Lung (tissue), 12 donors: ENCODE data around the gene UST. TPM values are rescaled to one million over a fixed set of nuclear protein-coding genes. Genes with fewer than 3 reads are reported as not detected.

ENCODE experiments used
- ATAC-seq: fragments of 200-7000 bp; cut with Tn5 transposase; one replicate; pipeline ENCODE4 v1.9.1; 2020; ENCODE audit warnings: moderate number of reproducible peaks; ENCODE audit not compliant: insufficient read depth, low FRiP score
- DNase-seq, 3 donors: peaks; one replicate each; pipeline ENCODE4 v3.0.0-alpha.2; 2013 to 2017
- H3K27ac ChIP-seq, 2 donors: one replicate each; pipeline ENCODE4 v1.5.1; 2013; ENCODE audit warnings: mild to moderate bottlenecking in 2 of 2, moderate library complexity in 2 of 2, control low read depth in 1 of 2, inconsistent platforms in 1 of 2, low read depth in 1 of 2, low read length in 1 of 2
- H3K27me3 ChIP-seq, 3 donors: one replicate each; pipeline ENCODE4 v1.5.1; 2013; ENCODE audit warnings: low read length in 2 of 3; ENCODE audit not compliant: control insufficient read depth in 3 of 3, insufficient read depth in 3 of 3
- H3K36me3 ChIP-seq, 4 donors: one replicate each; pipeline ENCODE4 v1.5.1; 2013; ENCODE audit warnings: low read length in 4 of 4, mild to moderate bottlenecking in 1 of 4, moderate library complexity in 1 of 4; ENCODE audit not compliant: control insufficient read depth in 4 of 4, insufficient read depth in 4 of 4
- H3K4me1 ChIP-seq, 5 donors: one replicate each; pipeline ENCODE4 v1.5.1; 2013; ENCODE audit warnings: low read length in 5 of 5, mild to moderate bottlenecking in 2 of 5, moderate library complexity in 1 of 5; ENCODE audit not compliant: control insufficient read depth in 5 of 5, insufficient read depth in 5 of 5
- H3K4me3 ChIP-seq: one replicate; pipeline ENCODE4 v1.5.1; 2013; ENCODE audit warnings: mild to moderate bottlenecking, control low read depth, moderate library complexity
- H3K9ac ChIP-seq, 2 donors: one replicate each; pipeline ENCODE4 v1.5.1; 2013; ENCODE audit warnings: low read length in 2 of 2, control low read depth in 1 of 2; ENCODE audit not compliant: insufficient read depth in 1 of 2
- H3K9me3 ChIP-seq, 4 donors: one replicate each; pipeline ENCODE4 v1.5.1; 2013; ENCODE audit warnings: low read length in 3 of 4, mild to moderate bottlenecking in 1 of 4, moderate library complexity in 1 of 4; ENCODE audit not compliant: control insufficient read depth in 4 of 4, insufficient read depth in 3 of 4
- whole genome bisulfite sequencing, 2 donors: extraction: QIAGEN DNeasy Blood & Tissue Kit; methylation state at CpG; one replicate each; pipeline ENCODE4 v1.1.7; 2013; 5-methylcytosine and 5-hydroxymethylcytosine counted together
- polyA plus RNA-seq, 2 donors: library from polyadenylated mRNA; stranded (reverse); fragments of 200-250 nt; gene quantifications; one replicate each; pipeline ENCODE4 v1.2.1, GENCODE V29; 2013
- total RNA-seq, 2 donors: library from RNA; depleted of rRNA in 1 of 2; stranded (reverse); fragments of >200 nt in 1 of 2; gene quantifications; one replicate each; pipeline ENCODE4 v1.2.1, GENCODE V29; 2014 to 2021
- TF ChIP-seq, protein P1 (sequence below): IDR thresholded peaks from 2 replicates; pipeline ENCODE4 v1.5.1; 2012; ENCODE audit warnings: mild to moderate bottlenecking; ENCODE audit errors: control extremely low read depth, extremely low read depth
- donor health status: control.
- donor health status: control.
- donor health status: Bipolar disorder and iron deficiency.
- donor health status: healthy.
- donor health status: DM: yes; HTN: yes; CAD: no.

Gene UST
- total and polyA plus RNA-seq, 4 donors: 4.5 to 24.0 (median 7.1) TPM

DNA sequence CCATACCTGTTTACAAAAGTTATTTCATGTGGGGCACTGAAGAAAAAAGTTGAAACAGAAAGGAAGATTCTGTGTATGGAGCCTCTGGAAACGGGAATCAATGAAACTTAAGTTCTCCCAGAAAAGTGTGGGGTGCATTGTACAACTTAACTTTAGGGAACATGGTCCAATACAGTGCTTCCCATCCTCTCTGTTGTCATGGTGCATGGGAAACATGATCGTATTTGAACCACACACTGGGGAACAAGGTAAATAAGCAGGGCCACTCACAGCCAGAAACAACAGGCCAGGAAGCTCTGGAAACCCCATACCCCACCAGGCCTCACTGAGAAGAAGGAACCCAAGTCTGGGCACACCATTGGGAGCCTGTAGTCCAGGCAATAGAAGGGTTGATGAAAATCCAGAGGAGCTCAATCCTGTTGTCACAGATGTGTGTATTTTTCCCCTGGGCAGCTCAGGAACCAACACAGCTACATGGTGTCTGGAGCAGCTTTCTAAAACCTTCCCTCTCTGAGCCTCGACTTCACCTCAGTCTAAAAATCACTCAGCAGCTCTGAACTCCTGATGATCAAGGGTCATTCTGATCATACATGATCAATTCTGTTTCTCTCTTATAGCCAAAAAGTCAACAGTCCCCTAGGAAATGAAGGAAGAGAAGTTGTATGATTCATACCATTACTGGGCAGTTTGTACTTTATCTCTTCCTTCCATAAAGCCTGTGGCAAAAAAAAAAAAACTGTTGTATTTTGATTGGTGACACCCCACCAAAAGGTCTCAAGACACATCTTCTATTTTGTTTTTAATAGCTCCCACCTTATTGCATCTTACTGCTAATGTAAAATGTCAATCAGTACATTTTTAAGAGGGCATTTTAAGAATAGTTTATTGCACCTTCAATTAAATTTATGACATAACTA, 372.2 kb downstream of the UST start:
- no peak for DNase-seq
- WGBS, 2 donors: 70 to 80% methylated on average over 3 of the region's 3 CpGs
- no peaks in the 10 kb centered on the region for H3K4me1 ChIP-seq
- no peak overlapping the region for H3K4me3 ChIP-seq
- no peak overlapping the region for H3K27ac ChIP-seq
- no peaks in the 10 kb centered on the region for H3K27me3 ChIP-seq
- TF ChIP-seq, protein P1, sequence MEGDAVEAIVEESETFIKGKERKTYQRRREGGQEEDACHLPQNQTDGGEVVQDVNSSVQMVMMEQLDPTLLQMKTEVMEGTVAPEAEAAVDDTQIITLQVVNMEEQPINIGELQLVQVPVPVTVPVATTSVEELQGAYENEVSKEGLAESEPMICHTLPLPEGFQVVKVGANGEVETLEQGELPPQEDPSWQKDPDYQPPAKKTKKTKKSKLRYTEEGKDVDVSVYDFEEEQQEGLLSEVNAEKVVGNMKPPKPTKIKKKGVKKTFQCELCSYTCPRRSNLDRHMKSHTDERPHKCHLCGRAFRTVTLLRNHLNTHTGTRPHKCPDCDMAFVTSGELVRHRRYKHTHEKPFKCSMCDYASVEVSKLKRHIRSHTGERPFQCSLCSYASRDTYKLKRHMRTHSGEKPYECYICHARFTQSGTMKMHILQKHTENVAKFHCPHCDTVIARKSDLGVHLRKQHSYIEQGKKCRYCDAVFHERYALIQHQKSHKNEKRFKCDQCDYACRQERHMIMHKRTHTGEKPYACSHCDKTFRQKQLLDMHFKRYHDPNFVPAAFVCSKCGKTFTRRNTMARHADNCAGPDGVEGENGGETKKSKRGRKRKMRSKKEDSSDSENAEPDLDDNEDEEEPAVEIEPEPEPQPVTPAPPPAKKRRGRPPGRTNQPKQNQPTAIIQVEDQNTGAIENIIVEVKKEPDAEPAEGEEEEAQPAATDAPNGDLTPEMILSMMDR: no peak
- no peak overlapping the region for H3K9ac ChIP-seq
- no peak for ATAC-seq
- no peaks in the 10 kb centered on the region for H3K36me3 ChIP-seq
- no peaks in the 10 kb centered on the region for H3K9me3 ChIP-seq

DNA sequence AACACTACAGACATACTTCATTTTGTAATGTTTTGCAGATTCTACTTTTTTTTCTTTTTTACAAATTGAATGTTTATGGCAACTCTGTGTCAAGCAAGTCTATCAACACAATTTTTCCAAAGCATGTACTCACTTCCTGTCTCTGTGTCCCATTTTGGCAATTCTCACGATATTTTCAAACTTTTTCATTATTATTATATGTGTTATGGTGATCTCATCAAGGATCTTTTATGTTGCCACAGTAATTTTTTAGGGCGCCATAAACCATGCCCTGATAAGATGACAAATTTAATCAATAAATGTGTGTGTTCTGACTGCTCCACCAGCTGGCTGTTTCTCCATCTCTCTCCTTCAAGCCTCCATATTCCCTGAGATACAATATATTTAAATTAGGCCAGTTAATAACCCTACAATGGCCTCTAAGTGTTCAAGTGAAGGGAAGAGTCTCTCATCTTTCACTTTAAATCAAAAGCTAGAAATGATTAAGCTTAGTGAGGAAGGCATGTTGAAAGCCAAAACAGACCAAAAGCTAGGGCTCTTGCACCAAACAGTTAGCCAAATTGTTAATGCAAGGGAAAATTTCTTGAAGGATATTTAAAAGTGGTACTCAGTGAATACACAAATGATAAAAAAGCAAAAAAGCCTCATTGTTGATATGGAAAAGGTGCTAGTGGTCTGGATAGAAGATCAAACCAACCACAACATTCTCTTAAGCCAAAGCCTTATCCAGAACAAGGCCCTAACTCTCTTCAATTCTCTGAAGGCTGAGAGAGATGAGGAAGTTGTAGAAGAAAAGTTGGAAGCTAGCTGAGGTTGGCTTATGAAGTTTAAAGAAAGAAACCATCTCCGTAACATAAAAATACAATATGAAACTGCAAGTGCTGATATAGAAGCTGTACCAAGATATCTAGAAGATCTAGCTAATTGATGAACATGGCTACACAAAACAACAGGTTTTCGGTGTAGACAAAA, 376.3 kb downstream of the UST start:
- no peak overlapping the region for H3K9ac ChIP-seq
- ATAC-seq (no peak), DNase-seq (no peak)
- peaks cover 0 to 4% (median 0%) of the 10 kb centered on the region in 5 donors for H3K4me1 ChIP-seq
- H3K4me3 ChIP-seq: no peak overlapping the region
- TF ChIP-seq, protein P1: no peak
- H3K27me3 ChIP-seq: no peaks in the 10 kb centered on the region
- H3K36me3 ChIP-seq: no peaks in the 10 kb centered on the region
- no peaks in the 10 kb centered on the region for H3K9me3 ChIP-seq
- H3K27ac ChIP-seq: no peak overlapping the region
- 61 to 72% methylated on average over 4 of the region's 4 CpGs for WGBS, 2 donors

DNA sequence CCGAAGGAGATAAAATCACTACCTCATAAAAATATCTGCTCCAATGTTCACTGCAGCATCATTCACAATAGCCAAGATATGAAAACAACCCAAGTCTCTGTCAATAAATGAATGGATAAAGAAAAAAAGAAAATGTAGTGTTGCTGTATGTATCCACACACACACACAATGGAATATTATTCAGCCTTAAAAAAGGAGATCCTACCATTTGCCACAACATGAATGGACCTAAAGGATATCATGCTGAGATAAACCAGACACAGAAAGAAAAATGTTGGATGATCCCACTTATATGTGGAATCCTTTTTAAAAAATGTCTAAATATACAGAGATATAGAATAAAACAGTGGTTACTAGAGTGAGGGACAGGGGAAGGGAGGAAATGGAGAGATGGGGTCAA, 378.5 kb downstream of the UST start:
- H3K36me3 ChIP-seq: no peaks in the 10 kb centered on the region
- TF ChIP-seq, protein P1: no peak
- H3K9me3 ChIP-seq: no peaks in the 10 kb centered on the region
- H3K9ac ChIP-seq: no peak overlapping the region
- no peak overlapping the region for H3K4me3 ChIP-seq
- peaks cover 0 to 21% (median 11%) of the 10 kb centered on the region in 5 donors for H3K4me1 ChIP-seq
- H3K27ac ChIP-seq: no peak overlapping the region
- ATAC-seq (no peak), DNase-seq (no peak)
- H3K27me3 ChIP-seq: no peaks in the 10 kb centered on the region
- WGBS, 2 donors: 97% methylated on average over 1 of the region's 1 CpG
